ENCODE measurements around the gene MGAT3. TPM values are rescaled to one million over a fixed set of nuclear protein-coding genes. Genes with fewer than 3 reads are reported as not detected.

The MGAT3 gene
- total and polyA plus RNA-seq, 2 of the 13 experiments (the other 11 are each of a cell fraction or from before 2014, with no cell fraction given) = 0.11 to 0.15 TPM

GRCh38 chr22:39478441-39478850 is 21.6 kb downstream of the MGAT3 start (continued):
- TF ChIP-seq, protein P1, sequence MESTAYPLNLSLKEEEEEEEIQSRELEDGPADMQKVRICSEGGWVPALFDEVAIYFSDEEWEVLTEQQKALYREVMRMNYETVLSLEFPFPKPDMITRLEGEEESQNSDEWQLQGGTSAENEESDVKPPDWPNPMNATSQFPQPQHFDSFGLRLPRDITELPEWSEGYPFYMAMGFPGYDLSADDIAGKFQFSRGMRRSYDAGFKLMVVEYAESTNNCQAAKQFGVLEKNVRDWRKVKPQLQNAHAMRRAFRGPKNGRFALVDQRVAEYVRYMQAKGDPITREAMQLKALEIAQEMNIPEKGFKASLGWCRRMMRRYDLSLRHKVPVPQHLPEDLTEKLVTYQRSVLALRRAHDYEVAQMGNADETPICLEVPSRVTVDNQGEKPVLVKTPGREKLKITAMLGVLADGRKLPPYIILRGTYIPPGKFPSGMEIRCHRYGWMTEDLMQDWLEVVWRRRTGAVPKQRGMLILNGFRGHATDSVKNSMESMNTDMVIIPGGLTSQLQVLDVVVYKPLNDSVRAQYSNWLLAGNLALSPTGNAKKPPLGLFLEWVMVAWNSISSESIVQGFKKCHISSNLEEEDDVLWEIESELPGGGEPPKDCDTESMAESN (CRISPR knock-in tag; conservative IDR thresholded peaks at IDR 0.05) = 0 out of 2 replicates have a peak, but pooled peaks have one; percentile 52
- TF ChIP-seq, protein P2, sequence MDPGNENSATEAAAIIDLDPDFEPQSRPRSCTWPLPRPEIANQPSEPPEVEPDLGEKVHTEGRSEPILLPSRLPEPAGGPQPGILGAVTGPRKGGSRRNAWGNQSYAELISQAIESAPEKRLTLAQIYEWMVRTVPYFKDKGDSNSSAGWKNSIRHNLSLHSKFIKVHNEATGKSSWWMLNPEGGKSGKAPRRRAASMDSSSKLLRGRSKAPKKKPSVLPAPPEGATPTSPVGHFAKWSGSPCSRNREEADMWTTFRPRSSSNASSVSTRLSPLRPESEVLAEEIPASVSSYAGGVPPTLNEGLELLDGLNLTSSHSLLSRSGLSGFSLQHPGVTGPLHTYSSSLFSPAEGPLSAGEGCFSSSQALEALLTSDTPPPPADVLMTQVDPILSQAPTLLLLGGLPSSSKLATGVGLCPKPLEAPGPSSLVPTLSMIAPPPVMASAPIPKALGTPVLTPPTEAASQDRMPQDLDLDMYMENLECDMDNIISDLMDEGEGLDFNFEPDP (CRISPR knock-in tag; conservative IDR thresholded peaks at IDR 0.05) = no peak
- TF ChIP-seq ZNF589 (CRISPR knock-in tag; conservative IDR thresholded peaks at IDR 0.05) (0 out of 2 replicates have a peak, but pooled peaks have one; percentile 63), ZNF703 (CRISPR knock-in tag; IDR thresholded peaks at IDR 0.05; ENCODE audit: borderline replicate concordance) (no peak), NR3C1 (CRISPR knock-in tag; IDR thresholded peaks at IDR 0.05) (no peak), TBX2 (CRISPR knock-in tag; IDR thresholded peaks at IDR 0.05; ENCODE audit: borderline replicate concordance) (no peak; the same call in 1 of the 2 replicates), MLXIP (CRISPR knock-in tag; IDR thresholded peaks at IDR 0.05; ENCODE audit: borderline replicate concordance) (peak; percentile 68; the same call in 1 of the 2 replicates), CENPT (CRISPR knock-in tag; IDR thresholded peaks at IDR 0.05; ENCODE audit: low read depth) (no peak), TBP (CRISPR knock-in tag; IDR thresholded peaks at IDR 0.05) (no peak), MEIS1 (CRISPR knock-in tag; IDR thresholded peaks at IDR 0.05; ENCODE audit: borderline replicate concordance) (peak; percentile 79; the same call in 1 of the 2 replicates), PHF20 (CRISPR knock-in tag; IDR thresholded peaks at IDR 0.05) (0 out of 2 replicates have a peak, but pooled peaks have one; percentile 35), JUN (CRISPR knock-in tag; IDR thresholded peaks at IDR 0.05) (no peak), BORCS8-MEF2B (CRISPR knock-in tag; IDR thresholded peaks at IDR 0.05) (peak; percentile 83), MAFF (IDR thresholded peaks at IDR 0.05; ENCODE audit: low read depth, low read length) (no peak), GATA4 (IDR thresholded peaks at IDR 0.05; ENCODE audit: borderline replicate concordance, low read depth) (no peak)
- TF ChIP-seq, protein P3, sequence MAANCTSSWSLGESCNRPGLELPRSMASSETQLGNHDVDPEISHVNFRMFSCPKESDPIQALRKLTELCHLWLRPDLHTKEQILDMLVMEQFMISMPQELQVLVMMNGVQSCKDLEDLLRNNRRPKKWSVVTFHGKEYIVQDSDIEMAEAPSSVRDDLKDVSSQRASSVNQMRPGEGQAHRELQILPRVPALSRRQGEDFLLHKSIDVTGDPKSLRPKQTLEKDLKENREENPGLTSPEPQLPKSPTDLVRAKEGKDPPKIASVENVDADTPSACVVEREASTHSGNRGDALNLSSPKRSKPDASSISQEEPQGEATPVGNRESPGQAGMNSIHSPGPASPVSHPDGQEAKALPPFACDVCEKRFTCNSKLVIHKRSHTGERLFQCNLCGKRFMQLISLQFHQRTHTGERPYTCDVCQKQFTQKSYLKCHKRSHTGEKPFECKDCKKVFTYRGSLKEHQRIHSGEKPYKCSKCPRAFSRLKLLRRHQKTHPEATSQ (CRISPR knock-in tag; IDR thresholded peaks at IDR 0.05; ENCODE audit: borderline replicate concordance) = no peak
- TF ChIP-seq, protein P4, sequence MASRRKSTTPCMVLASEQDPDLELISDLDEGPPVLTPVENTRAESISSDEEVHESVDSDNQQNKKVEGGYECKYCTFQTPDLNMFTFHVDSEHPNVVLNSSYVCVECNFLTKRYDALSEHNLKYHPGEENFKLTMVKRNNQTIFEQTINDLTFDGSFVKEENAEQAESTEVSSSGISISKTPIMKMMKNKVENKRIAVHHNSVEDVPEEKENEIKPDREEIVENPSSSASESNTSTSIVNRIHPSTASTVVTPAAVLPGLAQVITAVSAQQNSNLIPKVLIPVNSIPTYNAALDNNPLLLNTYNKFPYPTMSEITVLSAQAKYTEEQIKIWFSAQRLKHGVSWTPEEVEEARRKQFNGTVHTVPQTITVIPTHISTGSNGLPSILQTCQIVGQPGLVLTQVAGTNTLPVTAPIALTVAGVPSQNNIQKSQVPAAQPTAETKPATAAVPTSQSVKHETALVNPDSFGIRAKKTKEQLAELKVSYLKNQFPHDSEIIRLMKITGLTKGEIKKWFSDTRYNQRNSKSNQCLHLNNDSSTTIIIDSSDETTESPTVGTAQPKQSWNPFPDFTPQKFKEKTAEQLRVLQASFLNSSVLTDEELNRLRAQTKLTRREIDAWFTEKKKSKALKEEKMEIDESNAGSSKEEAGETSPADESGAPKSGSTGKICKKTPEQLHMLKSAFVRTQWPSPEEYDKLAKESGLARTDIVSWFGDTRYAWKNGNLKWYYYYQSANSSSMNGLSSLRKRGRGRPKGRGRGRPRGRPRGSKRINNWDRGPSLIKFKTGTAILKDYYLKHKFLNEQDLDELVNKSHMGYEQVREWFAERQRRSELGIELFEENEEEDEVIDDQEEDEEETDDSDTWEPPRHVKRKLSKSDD (CRISPR knock-in tag; IDR thresholded peaks at IDR 0.05; ENCODE audit: low read depth) = peak; percentile 71; the same call in 1 of the 2 replicates
